GM12801 (cell line): Measurements from ENCODE around the gene PIWIL4.

Experiments
- TF ChIP-seq, protein P1 (sequence below): IDR thresholded peaks from one replicate; pipeline ENCODE4 v1.5.1; 2011; ENCODE audit warnings: control low read depth; ENCODE audit not compliant: insufficient read length; ENCODE audit errors: extremely low read depth

The PIWIL4 gene

DNA sequence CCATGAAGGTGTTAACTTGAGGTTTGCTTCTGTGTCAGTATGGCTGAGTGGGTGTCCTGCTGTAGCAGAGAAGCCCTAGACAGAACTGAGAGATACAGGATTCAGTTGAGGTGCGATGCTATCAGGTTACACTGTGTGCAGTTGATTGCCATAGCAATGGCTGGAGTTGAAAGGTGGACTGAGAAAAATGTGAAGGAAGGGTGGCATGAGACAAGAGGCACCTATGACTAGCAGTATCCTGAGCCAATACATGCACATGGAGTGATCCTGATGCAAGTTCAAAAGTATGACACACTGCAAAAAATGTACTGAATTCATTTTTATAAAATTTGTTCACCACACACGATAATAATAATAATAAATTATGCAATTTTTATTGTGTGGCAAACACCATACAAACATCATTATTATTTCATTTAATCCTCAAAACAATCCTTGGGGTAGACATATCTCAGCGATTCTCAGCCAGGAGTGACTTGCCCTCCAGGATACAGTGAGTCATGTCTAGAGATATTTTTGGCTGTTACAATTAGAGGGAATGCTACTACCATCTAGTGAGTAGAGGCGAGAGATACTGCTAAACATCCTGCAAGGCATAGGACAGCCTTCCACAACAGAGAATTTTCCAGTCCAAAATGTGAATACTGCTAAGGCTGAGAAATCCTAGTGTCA is 3.9 kb upstream of the PIWIL4 start:
- TF ChIP-seq, protein P1, sequence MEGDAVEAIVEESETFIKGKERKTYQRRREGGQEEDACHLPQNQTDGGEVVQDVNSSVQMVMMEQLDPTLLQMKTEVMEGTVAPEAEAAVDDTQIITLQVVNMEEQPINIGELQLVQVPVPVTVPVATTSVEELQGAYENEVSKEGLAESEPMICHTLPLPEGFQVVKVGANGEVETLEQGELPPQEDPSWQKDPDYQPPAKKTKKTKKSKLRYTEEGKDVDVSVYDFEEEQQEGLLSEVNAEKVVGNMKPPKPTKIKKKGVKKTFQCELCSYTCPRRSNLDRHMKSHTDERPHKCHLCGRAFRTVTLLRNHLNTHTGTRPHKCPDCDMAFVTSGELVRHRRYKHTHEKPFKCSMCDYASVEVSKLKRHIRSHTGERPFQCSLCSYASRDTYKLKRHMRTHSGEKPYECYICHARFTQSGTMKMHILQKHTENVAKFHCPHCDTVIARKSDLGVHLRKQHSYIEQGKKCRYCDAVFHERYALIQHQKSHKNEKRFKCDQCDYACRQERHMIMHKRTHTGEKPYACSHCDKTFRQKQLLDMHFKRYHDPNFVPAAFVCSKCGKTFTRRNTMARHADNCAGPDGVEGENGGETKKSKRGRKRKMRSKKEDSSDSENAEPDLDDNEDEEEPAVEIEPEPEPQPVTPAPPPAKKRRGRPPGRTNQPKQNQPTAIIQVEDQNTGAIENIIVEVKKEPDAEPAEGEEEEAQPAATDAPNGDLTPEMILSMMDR, result no peak

DNA sequence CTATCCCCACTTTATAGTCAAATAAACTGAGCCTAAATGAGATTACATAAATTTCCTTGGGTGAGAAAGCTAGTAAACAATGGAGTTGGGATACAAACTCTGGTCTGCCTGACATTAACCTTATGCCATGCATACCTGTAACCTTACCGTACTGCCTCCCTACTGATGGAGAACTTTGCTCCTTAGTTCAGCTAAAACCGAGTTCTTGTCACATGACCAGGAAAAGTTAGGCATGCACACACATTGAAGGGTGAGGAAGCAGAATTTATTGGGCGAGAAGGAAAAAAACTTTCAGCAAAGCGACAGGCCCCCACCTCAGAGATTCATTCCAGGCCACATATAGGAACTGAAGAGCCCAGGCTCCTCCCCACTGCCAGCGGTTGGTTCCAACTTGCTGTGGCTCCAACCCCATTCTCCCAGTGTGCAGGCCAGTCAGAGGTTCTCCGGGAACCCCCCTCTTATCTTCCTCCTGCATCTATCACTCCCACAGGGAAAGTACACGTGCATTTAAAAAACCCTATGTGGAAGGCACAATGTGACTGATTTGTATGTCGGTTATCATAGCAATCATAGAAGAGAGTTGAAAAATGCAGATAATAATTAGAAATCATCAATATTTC is 3.2 kb upstream of the PIWIL4 start:
- TF ChIP-seq, protein P1, result no peak

DNA sequence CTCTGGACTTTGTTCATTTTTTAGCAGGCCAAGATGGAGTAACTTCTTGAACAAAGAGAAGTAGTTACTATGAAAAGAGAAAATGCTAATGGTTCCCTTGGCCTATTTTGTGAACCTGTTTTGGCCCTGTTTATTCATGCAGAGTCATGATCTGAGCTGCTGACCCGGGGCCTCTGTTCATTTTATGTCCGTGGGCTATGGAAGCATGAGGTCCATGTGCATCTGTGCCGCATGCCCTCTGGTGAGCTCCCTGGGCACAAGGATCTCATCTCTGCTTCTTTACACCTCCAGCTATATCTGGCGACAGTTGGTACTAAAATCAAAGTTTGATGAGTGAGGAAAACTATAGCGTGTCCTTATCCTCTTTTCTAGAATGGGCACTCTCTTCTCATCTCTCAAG is 1.0 kb downstream of the PIWIL4 start:
- TF ChIP-seq, protein P1, result no peak

DNA sequence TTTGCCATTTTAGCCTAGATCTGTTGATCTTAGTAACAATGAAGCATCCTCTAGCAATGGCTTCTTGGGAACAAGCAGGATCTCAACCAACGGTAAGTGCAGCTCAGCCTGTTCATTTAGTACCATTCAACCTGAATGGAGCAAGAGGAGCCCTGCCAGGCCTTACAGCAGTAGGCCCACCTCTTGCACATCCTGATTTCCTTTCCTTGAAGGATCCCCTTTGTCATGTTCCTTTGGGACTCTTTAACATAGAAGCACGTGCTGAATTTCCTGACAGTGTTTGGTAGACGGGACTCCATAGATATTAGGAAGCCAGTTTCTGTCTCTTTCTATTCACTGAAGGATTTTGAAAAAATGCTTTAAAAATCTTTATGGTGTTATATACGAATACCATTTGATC is 1.5 kb downstream of the PIWIL4 start:
- TF ChIP-seq, protein P1, result no peak

DNA sequence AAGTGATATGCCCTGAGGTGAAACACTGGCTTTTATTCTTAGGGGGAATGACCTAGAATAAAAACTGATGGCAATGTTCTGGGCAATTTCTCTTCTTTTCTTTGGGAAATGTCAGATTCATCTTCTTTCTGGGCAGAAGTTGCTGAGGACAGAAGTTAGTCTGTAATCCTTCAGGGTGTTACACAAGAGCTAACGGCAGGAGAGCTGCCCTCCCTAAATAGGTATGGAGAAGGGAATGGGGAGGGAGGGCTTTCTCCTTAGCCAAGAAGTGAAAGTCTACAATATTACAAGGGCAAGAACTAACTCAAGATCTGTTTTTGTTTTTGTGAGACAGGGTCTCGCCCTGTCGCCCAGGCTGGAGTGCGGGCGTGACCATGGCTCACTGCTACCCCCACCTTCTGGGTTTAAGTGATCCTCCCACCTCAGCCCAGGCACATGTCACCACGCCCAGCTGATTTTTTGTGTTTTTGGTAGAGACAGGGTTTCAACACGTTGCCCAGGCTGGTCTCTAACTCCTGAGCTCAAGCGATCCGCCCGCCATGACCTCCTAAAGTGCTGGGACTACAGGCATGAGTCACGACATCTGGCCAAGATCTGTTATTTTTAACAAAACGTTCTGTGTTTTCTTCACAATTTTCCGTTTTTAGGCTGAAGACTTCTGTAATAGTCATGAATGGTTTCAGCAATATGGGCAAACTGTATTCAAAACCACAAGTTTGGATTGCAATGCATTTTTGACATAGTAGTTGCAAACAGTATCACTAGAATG is 7.2 kb downstream of the PIWIL4 start:
- TF ChIP-seq, protein P1, result no peak

DNA sequence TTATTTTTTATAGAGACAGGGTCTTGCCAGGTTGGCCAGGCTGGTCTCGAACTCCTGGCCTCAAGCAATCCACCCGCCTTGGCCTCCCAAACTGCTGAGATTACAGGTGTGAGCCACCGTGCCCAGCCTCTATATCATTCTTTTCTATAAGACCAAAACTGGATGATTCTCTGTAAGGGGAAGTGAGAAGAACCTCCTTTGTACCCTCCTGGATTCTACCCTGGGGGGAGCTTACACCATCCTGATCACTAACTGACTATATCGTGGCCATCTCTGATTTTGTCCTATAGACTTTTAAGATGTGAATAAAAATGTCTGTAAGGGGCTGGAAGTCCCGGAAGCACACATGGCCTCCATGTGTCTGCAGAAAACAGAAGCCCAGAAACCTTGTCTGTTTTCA is 9.1 kb downstream of the PIWIL4 start:
- TF ChIP-seq, protein P1, result no peak

DNA sequence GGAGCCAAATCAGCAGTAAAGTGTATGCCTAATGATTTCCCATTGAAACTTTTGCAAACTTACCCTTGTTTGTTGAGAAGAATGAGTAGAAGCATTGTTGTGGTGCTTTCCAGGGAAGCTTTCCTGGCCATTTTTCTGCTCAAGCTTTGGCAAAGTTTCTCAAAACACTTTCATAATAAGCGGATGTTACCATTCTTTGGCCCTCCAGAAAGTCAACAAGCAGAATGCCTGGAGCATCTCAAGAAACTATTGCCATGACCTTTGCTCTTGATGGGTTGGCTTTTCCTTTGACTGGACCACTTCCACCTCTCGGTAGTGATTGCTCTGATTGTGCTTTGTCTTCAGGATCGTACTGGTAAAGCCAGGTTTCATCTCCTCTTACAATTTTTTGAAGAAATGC is 10.7 kb downstream of the PIWIL4 start:
- TF ChIP-seq, protein P1, result no peak
